Neural progenitor cell (in vitro differentiated cells): ENCODE data around the gene TNS3. TPM values are rescaled to one million over a fixed set of nuclear protein-coding genes. Genes with fewer than 3 reads are reported as not detected.

Experiments used
- DNase-seq: peaks from one replicate; pipeline ENCODE4 v3.0.0-alpha.2; 2016; ENCODE audit warnings: low spot score
- H2AFZ ChIP-seq: fragments of 200-600 bp; sonication (generic); replicated peaks from 2 replicates; pipeline ENCODE4 v1.6.1; 2016; ENCODE audit warnings: antibody characterized with exemption
- H3F3A ChIP-seq: fragments of 200-600 bp; sonication (generic); 2 replicates; pipeline ENCODE4 v1.6.1; 2016; ENCODE audit warnings: antibody characterized with exemption, low read depth
- H3K27ac ChIP-seq: fragments of 200-600 bp; sonication (generic); 2 replicates; pipeline ENCODE4 v1.5.1; 2016; ENCODE audit warnings: mild to moderate bottlenecking
- H3K27me3 ChIP-seq: fragments of 200-600 bp; sonication (generic); 2 replicates; pipeline ENCODE4 v1.6.1; 2016; ENCODE audit warnings: mild to moderate bottlenecking, moderate library complexity
- H3K36me3 ChIP-seq: fragments of 200-600 bp; sonication (generic); 2 replicates; pipeline ENCODE4 v1.5.1; 2016
- H3K4me1 ChIP-seq: fragments of 200-600 bp; sonication (generic); 2 replicates; pipeline ENCODE4 v1.6.1; 2016; ENCODE audit warnings: mixed run types
- H3K4me2 ChIP-seq: fragments of 200-600 bp; sonication (generic); 2 replicates; pipeline ENCODE4 v1.6.1; 2016
- H3K4me3 ChIP-seq: fragments of 200-600 bp; sonication (generic); 2 replicates; pipeline ENCODE4 v1.5.1; 2016
- H3K79me2 ChIP-seq: fragments of 200-600 bp; sonication (generic); 2 replicates; pipeline ENCODE4 v1.6.1; 2016; ENCODE audit warnings: low read depth
- H3K9ac ChIP-seq: fragments of 200-600 bp; sonication (generic); 2 replicates; pipeline ENCODE4 v1.6.1; 2016
- H3K9me3 ChIP-seq: fragments of 200-600 bp; sonication (generic); 2 replicates; pipeline ENCODE4 v1.5.1; 2016; ENCODE audit warnings: low read depth
- H4K20me1 ChIP-seq: fragments of 200-600 bp; sonication (generic); 2 replicates; pipeline ENCODE4 v1.6.1; 2016; ENCODE audit warnings: low read depth
- H3K27ac Mint-ChIP-seq: 3 replicates; pipeline ENCODE4 v1.8.0; 2021; ENCODE audit warnings: mixed read lengths
- H3K27me3 Mint-ChIP-seq: 2 replicates; pipeline ENCODE4 v1.8.0; 2022; ENCODE audit warnings: low read depth, mild to moderate bottlenecking, inconsistent platforms, moderate library complexity, mixed read lengths; ENCODE audit not compliant: insufficient read depth
- H3K36me3 Mint-ChIP-seq: 3 replicates; pipeline ENCODE4 v1.8.0; 2021; ENCODE audit warnings: mixed read lengths
- H3K4me1 Mint-ChIP-seq: 3 replicates; pipeline ENCODE4 v1.8.0; 2021; ENCODE audit warnings: mixed read lengths
- H3K4me3 Mint-ChIP-seq: 3 replicates; pipeline ENCODE4 v1.8.0; 2021; ENCODE audit warnings: mild to moderate bottlenecking, moderate library complexity, mixed read lengths
- H3K9me3 Mint-ChIP-seq: 3 replicates; pipeline ENCODE4 v1.8.0; 2020; ENCODE audit warnings: mixed read lengths
- CTCF ChIP-seq: fragments of 200-600 bp; sonication (generic); IDR thresholded peaks from 2 replicates; pipeline ENCODE4 v1.5.1; 2017; ENCODE audit warnings: antibody characterized with exemption, mild to moderate bottlenecking
- EZH2 ChIP-seq: fragments of 200-600 bp; sonication (generic); IDR thresholded peaks from 2 replicates; pipeline ENCODE4 v1.6.1; 2017; ENCODE audit warnings: antibody characterized with exemption, mild to moderate bottlenecking, moderate library complexity
- EZH2phosphoT487 ChIP-seq: fragments of 200-600 bp; sonication (generic); IDR thresholded peaks from 2 replicates; pipeline ENCODE4 v1.6.1; 2017; ENCODE audit warnings: antibody characterized with exemption
- total RNA-seq: library from RNA; depleted of rRNA; stranded (reverse); fragments of >200 nt; gene quantifications from 2 replicates; pipeline ENCODE4 v1.2.3, GENCODE V29; 2015; ENCODE audit warnings: low replicate concordance

TNS3 gene
- total RNA-seq, 1 donor from 2014 or later, result 15.0 TPM

GRCh38 chr7:47366211-47366610, 215.7 kb downstream of the TNS3 start:
- Histone ChIP-seq H3K36me3 (no peaks in the 10 kb centered on the region), H3K79me2 (no peaks in the 10 kb centered on the region), H3K4me3 (no peak overlapping the region), H2AFZ (no peak overlapping the region), H3K4me2 (no peak overlapping the region), H3K27ac (no peak overlapping the region), H3K27me3 (no peaks in the 10 kb centered on the region), H3K9ac (no peak overlapping the region), H4K20me1 (no peaks in the 10 kb centered on the region), H3F3A (no peaks in the 10 kb centered on the region), H3K4me1 (no peaks in the 10 kb centered on the region), H3K9me3 (no peaks in the 10 kb centered on the region)
- Mint-ChIP-seq H3K9me3 (no peaks in the 10 kb centered on the region), H3K4me3 (no peak overlapping the region), H3K27me3 (peaks cover 5% of the 10 kb centered on the region), H3K4me1 (peaks cover 14% of the 10 kb centered on the region), H3K27ac (peak overlapping the region; percentile 29), H3K36me3 (peaks cover 8% of the 10 kb centered on the region)
- TF ChIP-seq EZH2 (no peak), EZH2phosphoT487 (no peak), CTCF (no peak)
- no peak for DNase-seq

GRCh38 chr7:47362984-47363383, 218.9 kb downstream of the TNS3 start:
- Mint-ChIP-seq H3K27ac (no peak overlapping the region), H3K27me3 (peaks cover under 1% of the 10 kb centered on the region), H3K4me3 (no peak overlapping the region), H3K4me1 (peaks cover 11% of the 10 kb centered on the region), H3K36me3 (peaks cover 3% of the 10 kb centered on the region), H3K9me3 (no peaks in the 10 kb centered on the region)
- Histone ChIP-seq H3K79me2 (no peaks in the 10 kb centered on the region), H2AFZ (no peak overlapping the region), H3K9me3 (no peaks in the 10 kb centered on the region), H3F3A (no peaks in the 10 kb centered on the region), H4K20me1 (no peaks in the 10 kb centered on the region), H3K4me3 (no peak overlapping the region), H3K36me3 (no peaks in the 10 kb centered on the region), H3K9ac (no peak overlapping the region), H3K4me2 (no peak overlapping the region), H3K4me1 (no peaks in the 10 kb centered on the region), H3K27me3 (no peaks in the 10 kb centered on the region), H3K27ac (no peak overlapping the region)
- no peak for DNase-seq
- no peak for TF ChIP-seq EZH2
- no peak for TF ChIP-seq CTCF
- no peak for TF ChIP-seq EZH2phosphoT487

- Mint-ChIP-seq H3K27ac (no peak overlapping the region), H3K27me3 (no peaks in the 10 kb centered on the region), H3K36me3 (no peaks in the 10 kb centered on the region), H3K4me1 (peaks cover 11% of the 10 kb centered on the region), H3K4me3 (no peak overlapping the region), H3K9me3 (no peaks in the 10 kb centered on the region)
- H3K9me3 ChIP-seq, result no peaks in the 10 kb centered on the region
- H3F3A ChIP-seq, result no peaks in the 10 kb centered on the region
- no peaks in the 10 kb centered on the region for H4K20me1 ChIP-seq
- no peak overlapping the region for H3K4me3 ChIP-seq
- no peaks in the 10 kb centered on the region for H3K4me1 ChIP-seq
- no peaks in the 10 kb centered on the region for H3K27me3 ChIP-seq
- no peaks in the 10 kb centered on the region for H3K79me2 ChIP-seq
- TF ChIP-seq CTCF, result no peak
- no peak for TF ChIP-seq EZH2
- no peak for TF ChIP-seq EZH2phosphoT487
- H3K36me3 ChIP-seq, result no peaks in the 10 kb centered on the region
- no peak overlapping the region for H3K9ac ChIP-seq
- no peak overlapping the region for H2AFZ ChIP-seq
- no peak overlapping the region for H3K4me2 ChIP-seq
- no peak for DNase-seq
- H3K27ac ChIP-seq, result no peak overlapping the region
Observed at GRCh38 chr7:47361746-47362215, 220.1 kb downstream of the TNS3 start.
